SHP77 treated with DMSO at 0.1 percent for 48 hours (cell line): ENCODE data around the gene ME2.
"Not testable (repeated sequence)": the region's sequence is repeated elsewhere in the genome, so short reads cannot be mapped to it uniquely, and the experiment has no call there.

ENCODE experiments used
- DNase-seq: peaks from one replicate; lab custom pipeline; 2025; lab: John Stamatoyannopoulos, UW

ME2 gene

DNA sequence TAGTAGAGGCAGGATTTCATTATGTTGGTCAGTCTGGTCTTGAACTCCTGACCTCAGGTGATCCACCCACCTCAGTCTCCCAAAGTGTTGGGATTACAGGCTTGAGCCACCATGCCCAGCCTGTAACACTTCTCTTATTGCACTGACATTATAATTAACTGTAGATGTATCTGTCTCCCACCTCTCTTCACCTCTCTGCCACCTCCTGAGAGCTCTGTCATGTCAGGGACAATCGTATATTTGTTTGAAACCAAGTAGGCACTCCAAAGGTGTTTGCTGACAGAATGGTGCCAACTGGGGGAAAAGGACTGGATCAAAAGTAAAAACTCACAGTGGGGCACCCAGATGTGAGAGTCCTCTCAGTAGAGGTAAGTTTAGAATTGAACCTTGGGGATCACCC is 17.3 kb upstream of the ME2 start:
- DNase-seq = no peak

DNA sequence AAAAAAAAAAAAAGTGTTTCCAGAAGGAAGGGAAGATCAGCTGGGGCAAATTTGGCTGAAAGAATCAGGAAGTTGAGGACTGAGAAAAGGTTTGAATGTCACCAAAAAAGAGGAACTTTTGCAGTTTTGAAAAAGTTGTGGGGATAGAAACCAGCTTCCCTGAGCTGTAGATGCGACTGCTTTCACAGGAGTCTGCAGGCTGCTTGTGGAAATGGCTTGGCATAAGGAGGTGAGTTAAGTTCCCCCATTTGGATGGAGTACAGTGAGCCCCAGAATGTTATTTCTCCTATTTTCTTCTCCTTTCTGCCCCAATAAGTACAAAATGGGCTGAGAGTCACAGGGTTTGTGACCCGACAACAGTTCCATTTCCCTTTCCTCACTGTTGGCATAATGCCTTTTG is 16.5 kb upstream of the ME2 start:
- no peak for DNase-seq

DNA sequence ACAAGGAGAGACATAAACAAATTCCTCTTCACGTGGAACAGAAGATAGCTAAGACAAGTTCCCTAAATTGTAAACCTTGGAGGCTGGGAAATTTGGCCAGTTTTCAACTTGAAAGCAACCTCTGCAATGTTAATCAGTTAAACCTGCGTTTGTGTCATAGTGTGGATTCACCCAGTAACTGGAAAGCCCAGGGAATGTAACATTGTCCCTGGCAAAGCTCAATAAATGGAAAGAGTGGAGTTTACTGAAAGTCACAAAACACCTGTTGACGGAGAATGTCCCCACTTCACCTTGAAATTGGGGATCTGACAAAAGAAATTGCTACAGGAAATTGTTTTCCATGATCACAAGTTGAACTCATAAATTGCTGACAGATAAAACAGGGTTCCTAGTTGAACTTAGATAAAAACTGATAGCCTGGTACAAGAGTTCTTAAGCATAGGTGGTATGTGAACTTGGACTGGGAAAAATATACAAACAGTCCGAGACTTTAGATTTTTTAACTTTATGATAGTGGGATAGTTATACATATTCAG is 15.0 kb upstream of the ME2 start:
- DNase-seq = no peak

DNA sequence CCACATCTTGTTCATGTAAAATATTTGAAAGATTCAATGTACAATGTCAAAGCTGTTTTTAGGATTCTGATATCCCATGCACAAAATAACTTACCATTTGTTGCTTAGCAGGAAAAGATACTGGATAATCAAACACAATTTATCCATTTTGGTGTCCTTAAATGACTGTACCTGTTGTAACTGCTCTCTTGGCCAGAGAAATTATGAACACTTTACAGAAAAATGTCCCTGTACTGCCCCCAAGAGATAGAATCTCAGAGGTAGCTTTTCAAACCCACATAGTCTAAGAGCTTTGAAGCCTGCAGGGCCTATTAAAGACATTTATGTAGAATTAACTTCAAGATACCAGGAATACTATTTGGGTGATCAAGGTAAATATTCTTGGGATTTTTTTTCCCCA is 12.2 kb upstream of the ME2 start:
- DNase-seq = no peak

DNA sequence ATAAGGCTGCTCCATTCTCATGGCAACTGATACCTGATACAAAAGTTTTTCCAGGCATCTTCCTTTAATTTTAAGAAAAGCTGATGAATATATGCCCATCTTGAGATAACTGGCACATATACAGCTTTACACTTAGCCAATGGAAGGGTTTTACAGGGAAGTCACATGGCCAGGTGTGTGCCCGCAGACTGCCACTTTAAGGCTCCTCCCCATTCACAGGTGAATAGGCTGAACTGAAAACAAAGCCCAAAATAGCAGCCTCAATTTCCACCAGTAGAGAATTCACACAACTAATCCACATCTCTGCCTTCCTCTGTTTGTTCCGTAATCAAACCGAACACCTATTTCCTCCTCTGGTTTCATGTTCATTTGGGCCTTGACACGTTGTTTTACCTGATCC is 9.8 kb upstream of the ME2 start:
- DNase-seq = no peak

DNA sequence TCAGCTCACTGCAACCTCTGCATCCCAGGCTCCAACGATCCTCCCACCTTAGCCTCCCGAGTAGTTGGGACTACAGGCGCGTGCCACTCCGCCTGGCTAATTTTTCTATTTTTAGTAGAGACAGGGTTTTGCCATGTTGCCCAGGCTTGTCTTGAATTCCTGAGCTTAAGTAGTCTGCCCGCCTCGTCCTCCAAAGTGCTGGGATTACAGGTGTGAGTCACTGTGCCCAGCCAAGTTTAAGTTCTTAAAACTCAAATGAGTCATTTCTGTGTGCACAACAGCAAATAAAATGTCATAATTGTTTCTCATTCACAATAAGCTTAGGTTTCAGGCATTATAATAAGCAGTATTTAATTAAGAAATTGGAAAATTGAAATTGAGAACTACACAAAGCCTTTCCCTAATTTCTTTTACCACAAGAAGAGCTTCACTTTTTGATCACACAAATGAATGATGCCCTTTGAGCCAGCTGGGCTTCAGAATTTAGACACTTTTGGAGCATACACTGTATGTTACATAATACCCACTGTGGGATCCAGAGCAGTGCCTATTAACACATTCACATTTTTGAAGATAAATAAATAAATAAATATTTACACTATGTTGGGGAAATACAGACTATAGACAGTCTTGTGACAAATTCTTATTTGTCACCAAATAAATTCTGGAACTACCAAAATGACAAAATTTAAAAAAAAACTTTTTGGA is 8.6 kb upstream of the ME2 start:
- no peak for DNase-seq

DNA sequence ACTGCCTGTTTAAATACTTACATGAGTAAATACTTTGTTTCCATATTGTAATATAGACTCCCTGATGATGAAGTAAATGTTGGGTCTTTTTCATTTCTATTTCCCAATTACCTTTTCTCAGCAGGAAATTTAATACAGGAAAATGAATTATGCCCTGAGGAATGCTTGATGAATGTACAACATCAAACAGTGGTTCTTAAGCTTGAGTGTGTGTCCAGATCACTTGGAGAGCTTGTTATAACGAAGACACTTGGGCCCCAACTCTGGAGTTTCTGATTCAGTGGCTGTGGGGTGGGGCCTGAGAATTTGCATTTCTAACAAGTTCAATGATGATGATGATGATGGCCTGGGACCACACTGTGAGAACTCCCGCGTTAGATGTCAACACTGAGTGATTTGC is 7.1 kb upstream of the ME2 start:
- no peak for DNase-seq

DNA sequence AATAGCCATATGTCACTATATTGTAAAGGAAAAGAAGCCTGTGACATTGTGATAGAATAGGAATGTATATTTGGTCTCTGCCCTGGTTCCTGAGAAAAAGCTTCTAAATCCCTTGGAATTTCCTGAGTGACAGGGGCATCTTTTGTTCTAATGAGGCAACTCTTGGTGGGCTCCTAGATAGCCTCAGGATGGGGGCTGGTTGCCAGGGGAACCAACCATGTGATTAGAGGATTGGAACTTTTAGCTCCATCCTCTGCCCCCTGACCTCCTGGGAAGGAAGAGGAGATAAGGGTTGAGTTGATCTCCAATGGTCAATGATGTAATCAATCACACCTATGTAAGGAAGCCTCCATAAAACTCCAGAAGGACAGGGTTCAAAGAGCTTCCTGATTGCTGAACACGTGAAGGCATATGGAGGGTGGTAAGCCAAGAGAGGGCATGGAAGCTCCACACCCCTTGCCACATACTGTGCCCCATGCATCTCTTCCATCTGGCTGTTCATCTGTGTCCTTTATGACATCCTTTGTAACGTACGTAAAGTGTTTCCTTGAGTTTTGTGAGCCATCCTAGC is 2.9 kb upstream of the ME2 start:
- no peak for DNase-seq

DNA sequence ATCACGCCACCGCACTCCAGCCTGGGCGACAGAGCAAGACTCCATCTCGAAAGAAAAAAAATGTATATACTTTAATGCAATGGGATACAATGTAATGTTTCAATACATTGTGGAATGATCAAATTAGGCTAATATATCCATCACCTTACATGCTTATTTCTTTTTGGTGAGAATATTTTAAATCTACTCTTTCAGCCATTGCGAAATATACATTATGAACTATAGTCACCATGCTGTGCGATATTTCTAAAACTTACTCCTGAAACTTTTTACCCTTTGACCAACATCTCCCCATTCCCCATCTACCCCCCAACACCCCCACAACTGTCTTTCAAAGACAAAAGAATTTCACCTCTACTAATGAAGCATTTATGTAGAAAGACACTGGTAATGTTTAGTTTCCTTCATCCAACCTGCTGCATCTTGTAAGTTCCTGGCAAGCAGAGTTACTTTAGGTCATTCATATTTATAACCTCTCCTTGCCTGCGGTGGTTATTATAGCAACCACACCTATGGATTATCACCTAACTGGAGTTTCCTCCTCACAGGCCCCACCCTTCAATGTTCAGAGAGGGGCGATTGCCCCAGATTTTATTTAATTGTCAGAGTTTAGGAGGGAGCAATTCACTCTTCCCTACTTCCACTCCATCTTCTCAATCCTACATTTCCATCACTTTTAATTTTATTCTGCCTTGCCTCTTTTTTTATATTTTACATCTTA is 1.2 kb upstream of the ME2 start:
- DNase-seq = no peak

DNA sequence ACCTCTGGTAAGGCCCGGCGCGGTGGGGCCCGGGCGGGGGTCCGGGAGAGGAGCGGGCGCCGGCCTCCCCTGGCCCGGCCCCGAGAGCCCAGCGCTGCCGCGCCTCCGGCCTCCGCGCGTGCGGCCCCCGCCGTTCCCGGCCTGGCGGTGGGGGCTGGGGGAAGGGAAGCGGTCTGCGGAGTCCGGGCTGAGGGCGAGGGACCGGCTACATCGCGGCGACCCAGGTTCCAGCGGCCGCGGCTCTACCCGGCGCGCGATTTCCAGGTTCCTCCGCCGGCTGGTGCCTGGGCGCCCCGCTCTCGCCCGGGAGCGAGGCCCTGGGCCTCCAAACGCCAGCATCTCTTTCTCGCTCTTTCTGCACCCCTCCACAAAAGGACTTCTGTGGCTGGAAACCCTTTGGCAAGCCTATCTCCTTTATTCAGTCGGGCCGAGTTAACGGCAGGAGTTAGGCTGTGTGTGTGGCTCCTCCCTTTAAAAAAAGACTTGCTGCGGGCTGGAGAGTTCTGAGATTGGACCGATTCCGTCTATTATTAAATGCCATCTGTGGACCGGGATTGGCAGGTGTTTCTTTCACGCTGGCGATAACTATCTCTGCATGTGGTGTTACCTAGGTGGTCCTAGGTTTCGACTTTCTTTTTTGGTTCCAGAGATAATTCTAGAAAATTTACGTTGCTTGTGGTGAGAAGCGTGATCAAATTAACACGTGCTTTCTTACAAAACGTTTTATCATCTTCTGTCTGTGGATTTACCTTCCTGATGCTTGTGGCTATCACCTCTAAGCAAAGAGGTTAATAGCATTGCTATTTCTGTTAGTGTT is 592 bp downstream of the ME2 start:
- DNase-seq = no peak

DNA sequence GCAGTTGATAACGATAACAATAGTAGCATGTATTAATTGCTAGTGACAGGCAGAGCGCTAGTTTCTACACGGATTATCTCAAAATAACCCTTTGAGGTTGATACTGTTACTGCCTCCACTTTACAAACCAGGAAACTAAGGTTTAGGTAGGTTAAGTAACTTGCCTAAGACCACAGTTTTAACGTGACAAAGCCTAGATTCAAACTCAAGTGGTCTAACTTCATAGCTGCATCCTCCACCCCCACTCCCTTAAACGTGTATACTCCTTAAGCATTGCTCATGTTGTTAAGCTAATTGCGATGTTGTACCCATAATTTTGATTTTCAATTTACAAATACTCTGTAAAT is 1.2 kb downstream of the ME2 start:
- no peak for DNase-seq

DNA sequence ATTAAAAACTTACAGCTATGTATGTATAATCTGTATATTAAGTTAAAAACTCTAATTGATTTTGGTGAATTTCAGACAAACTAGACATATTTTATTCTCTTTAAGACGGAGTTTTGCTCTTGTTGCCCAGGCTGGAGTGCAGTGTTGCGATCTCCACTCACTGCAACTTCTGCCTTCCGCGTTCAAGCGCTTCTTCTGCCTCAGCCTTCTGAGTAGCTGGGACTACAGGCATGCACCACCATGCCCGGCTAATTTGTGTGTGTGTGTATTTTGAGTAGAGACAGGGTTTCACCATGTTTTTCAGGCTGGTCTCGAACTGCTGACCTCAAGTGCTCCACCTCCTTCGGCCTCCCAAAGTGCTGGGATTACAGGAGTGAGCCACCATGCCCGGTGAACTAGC is 2.0 kb downstream of the ME2 start:
- DNase-seq = not testable (repeated sequence)

DNA sequence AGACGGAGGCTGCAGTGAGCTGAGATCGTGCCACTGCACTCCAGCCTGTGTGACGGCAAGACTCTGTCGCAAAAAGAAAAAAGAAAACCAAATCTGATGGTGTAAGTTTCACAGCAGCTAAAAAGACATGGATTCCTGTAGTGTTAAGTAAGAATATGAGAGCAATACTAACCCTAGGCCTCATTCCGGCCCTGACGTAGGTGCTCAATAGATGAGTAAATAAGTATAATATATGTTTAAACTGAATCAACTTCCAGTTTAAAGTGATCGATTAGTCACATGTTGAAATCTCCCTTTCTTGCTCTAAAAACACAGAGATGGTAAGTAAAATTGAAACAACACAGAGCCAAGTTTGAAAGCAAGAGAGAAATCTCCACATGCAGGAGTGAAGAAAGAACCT is 8.0 kb downstream of the ME2 start:
- DNase-seq = no peak

DNA sequence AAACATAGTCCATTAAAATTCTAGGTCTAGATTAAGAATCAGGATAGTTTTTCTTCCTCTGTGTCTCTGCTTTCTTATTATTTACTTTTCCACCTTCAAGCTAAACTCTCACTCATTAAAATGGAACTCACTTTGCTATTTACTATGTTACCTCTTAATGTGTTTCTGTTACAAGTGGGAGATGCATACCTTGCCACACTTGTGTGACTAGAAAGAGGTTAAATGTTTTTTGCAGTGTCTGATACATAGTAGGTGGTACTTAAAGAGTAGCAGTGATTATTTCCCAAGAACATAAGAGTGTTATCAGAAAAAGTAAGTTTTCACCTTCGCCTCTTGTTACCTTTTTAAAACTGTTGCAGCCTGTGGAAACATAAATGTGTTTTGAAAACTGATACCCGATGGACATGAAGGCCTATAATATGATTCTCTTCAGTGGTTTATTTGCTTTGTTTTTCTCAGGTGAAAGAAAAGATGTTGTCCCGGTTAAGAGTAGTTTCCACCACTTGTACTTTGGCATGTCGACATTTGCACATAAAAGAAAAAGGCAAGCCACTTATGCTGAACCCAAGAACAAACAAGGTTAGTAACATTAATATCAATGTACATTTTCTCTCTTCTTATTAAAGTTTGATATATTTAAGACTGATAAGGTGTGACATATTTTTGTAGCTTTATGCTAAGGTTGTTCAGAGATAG is 16.6 kb downstream of the ME2 start:
- no peak for DNase-seq

DNA sequence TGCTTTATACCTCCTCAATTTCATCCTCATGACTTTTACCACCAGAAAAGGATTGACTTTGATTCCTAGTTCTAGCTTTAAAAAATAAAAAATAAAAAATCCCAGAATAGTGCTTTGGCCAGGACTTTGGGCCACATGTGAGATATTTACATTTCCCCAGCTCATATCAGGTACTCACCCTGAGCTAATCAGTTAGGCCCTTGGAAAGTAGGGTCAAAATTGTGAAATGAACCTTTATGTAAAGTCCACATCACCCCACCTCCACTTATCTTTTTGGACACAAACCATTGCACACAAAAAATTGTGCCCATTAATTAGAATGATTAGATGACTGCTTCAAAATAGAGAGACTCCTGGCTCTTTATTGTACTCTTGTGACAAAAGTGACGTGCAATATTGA is 17.2 kb downstream of the ME2 start:
- no peak for DNase-seq

DNA sequence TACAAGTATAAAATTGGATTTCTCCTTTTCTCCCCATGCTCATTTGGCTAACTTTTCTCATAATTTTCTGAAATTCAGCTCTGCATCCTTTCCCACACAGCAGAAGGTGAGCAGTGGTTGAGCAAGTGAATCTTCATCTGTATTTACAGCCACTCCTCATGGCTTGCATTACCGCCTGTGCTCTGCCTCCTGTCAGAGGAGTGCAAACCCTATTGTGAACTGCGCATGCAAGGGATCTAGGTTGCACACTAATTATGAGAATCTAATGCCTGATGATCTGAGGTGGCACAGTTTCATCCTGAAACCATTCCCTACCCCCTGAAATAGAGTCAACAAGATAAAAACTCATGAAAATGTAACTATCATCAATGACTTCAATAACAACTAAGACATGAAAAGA is 20.0 kb downstream of the ME2 start:
- no peak for DNase-seq

DNA sequence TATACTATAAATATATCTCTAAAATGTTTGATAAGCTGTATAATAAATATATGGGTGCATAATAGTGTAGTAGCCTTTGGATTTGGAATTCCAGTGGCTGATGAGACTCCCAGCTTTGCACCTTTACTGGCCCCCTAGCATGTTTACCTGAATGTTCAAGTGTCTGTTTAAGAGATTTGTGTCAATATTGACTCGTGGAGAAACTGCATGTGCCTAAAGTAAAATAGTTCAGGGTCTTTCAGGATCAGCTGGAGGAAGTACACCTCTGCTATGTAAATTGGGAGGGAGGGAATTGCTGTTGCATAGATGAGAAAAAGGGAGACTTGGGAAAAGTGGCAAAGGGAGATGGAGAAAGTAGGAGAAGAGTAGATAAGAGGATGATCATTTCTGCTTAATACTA is 23.9 kb downstream of the ME2 start:
- no peak for DNase-seq

DNA sequence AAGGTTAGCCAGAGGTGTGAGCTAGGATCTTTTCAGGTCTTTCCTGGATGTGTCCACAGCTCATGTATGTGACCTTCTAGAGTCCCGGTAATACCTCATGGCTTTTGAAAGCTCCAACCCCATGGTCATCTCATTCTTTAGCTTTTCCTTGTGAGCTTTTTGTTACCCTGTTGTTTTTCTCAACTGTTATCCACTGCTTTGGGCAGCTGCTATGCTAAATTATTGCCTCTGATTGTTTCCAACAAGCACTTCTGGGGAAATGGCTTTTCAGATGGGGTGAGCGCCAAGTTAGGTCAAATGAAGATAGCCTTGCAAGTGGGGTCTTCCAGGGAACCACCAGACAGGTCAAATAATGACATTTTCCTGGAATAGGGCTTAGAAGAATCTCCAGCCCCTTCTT is 27.9 kb downstream of the ME2 start:
- no peak for DNase-seq

DNA sequence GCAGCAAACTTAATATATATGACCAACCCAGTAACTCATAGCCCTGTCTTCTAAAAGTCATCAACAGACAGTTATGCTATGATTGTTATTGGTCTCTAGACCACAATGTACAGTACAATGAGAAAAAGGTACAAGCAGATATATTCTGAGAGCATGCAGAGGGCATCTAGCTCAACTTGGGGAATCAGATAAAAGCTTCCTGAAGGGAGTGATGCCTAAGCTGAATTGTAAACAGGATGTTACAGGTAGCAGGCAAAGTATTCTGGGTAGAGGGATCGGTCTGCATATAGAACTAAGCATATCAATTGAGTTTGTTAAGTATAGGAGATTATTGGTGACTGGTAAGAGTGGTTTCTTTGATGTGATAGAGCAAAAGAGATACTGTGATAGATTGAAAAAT is 30.3 kb downstream of the ME2 start:
- DNase-seq = no peak

DNA sequence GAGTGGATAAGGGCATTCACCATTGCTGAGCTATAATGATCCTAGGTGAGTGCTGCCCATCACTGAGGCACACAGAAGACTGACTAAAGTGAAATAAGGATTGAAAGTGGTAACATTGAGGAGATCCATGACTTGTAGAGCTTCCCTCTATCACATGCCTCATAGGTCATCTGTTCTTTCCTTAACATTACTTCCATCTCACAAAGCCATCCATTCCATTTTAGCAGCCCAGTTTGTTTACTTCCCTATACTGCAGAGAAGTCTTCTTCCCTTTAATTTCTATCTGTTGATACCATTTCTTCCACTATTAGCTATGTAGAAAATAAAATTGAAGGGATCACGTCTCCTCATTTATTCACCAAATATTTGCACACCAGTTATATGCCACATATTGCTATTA is 32.1 kb downstream of the ME2 start:
- DNase-seq = no peak

DNA sequence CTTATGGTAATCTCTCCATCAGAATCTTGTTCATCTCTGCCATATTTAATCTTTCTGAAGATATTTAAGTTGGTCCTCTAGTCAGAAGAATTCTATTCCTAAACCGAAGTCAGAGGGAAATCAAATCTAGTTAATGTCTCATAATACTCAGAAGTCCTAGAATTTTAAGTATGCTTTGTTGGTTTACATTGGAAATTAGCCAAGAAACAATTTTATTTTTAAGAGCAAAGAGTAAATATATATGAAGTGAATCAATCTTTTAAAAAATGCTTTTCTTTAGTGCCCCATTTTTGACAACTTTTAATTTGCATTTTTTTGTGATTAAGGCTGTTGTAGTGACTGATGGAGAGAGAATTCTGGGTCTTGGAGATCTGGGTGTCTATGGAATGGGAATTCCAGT is 38.1 kb downstream of the ME2 start:
- no peak for DNase-seq

DNA sequence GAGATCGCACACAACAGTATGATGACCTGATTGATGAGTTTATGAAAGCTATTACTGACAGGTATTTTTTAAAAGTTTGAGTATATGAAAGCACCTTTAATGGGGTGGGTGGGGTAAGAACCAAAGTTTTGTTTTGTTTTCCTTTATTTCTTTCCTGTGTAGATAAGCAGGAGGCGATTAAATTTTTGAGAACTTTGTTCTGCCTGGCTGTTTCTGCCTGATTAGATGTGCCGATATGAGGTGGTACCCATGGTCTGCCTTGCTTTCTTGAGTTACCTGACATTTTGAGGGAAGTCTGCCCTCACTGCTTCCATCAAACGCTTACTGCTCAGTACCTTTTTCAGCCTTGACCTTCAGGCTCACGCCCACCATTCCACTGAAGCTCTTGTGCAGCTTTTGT is 39.2 kb downstream of the ME2 start:
- DNase-seq = no peak
